ENCODE results near the gene TIMM44. TPM values are rescaled to one million over a fixed set of nuclear protein-coding genes. Genes with fewer than 3 reads are reported as not detected.
"Not testable (repeated sequence)": the region's sequence is repeated elsewhere in the genome, so short reads cannot be mapped to it uniquely, and the experiment has no call there.

Gene TIMM44
- total and polyA plus RNA-seq, 2 donors, result 28.1 to 41.8 TPM

GRCh38 chr19:7895565-7895964 lies 47.9 kb downstream of the TIMM44 start:
- no peak overlapping the region for H3K4me3 ChIP-seq (ENCODE audit: low read length in 2 of 2)
- no peak overlapping the region for H3K27ac ChIP-seq (ENCODE audit: low read depth in 1 of 2, low read length in 1 of 2)
- H3K36me3 ChIP-seq (ENCODE audit: control insufficient read depth in 2 of 2, insufficient read depth in 2 of 2, low read length in 1 of 2), result no peaks in the 10 kb centered on the region
- no peaks in the 10 kb centered on the region for H3K4me1 ChIP-seq (ENCODE audit: control insufficient read depth in 2 of 2, insufficient read depth in 2 of 2, low read length in 2 of 2)
- DNase-seq (ENCODE audit: low read depth in 6 of 9, low spot score in 9 of 9), result no peak
- H3K27me3 ChIP-seq (ENCODE audit: control insufficient read depth in 2 of 2, insufficient read depth in 1 of 2, low read length in 1 of 2), result peaks cover 0 to 29% of the 10 kb centered on the region in 2 donors
- H3K9me3 ChIP-seq (ENCODE audit: control insufficient read depth in 2 of 2, insufficient read depth in 1 of 2, low read length in 1 of 2), result no peaks in the 10 kb centered on the region
- whole genome bisulfite sequencing, result 93% methylated on average over 13 of the region's 13 CpGs

- Histone ChIP-seq H3K4me3 (ENCODE audit: low read length in 2 of 2) (no peak overlapping the region), H3K4me1 (ENCODE audit: control insufficient read depth in 2 of 2, insufficient read depth in 2 of 2, low read length in 2 of 2) (no peaks in the 10 kb centered on the region), H3K27me3 (ENCODE audit: control insufficient read depth in 2 of 2, insufficient read depth in 1 of 2, low read length in 1 of 2) (peaks cover 0 to 34% of the 10 kb centered on the region in 2 donors), H3K9me3 (ENCODE audit: control insufficient read depth in 2 of 2, insufficient read depth in 1 of 2, low read length in 1 of 2) (no peaks in the 10 kb centered on the region), H3K36me3 (ENCODE audit: control insufficient read depth in 2 of 2, insufficient read depth in 2 of 2, low read length in 1 of 2) (no peaks in the 10 kb centered on the region), H3K27ac (ENCODE audit: low read depth in 1 of 2, low read length in 1 of 2) (no peak overlapping the region)
- 77% methylated on average over 18 of the region's 18 CpGs for WGBS
- DNase-seq (ENCODE audit: low read depth in 6 of 9, low spot score in 9 of 9), result no peak
Observed at GRCh38 chr19:7894612-7895309, 48.7 kb downstream of the TIMM44 start.

DNA sequence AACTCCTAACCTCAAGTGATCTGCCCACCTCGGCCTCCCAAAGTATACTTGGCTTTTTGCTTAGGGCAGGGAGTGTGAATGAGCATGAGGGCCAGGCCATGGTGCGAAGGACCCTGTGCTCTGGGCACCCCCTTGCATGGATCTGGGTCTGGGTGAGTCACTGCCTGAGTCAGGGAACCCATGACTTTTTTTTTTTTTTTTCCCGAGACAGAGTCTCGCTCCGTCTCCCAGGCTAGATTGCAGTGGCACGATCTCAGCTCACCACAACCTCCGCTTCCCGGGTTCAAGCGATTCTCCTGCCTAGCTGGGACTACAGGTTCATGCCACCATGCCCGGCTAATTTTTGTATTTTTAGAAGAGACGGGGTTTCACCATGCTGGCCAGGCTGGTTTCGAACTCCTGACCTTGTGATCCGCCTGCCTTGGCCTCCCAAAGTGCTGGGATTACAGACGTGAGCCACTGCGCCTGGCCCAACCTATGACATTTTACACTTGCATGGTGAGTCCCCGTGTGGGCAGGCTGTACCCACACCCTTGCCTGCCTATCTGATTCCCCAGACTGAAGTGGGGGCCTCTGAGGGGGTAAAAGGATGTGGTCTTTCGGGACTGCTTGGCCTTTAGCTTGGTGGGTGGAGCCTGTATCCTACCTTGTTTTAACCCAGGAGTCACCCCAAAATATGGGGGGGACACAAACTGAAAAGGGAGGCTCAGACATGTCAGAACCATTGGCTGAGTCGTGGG lies 49.9 kb downstream of the TIMM44 start:
- H3K4me1 ChIP-seq (ENCODE audit: control insufficient read depth in 2 of 2, insufficient read depth in 2 of 2, low read length in 2 of 2); DNase-seq (ENCODE audit: low read depth in 6 of 9, low spot score in 9 of 9); H3K36me3 ChIP-seq (ENCODE audit: control insufficient read depth in 2 of 2, insufficient read depth in 2 of 2, low read length in 1 of 2); H3K4me3 ChIP-seq (ENCODE audit: low read length in 2 of 2); H3K9me3 ChIP-seq (ENCODE audit: control insufficient read depth in 2 of 2, insufficient read depth in 1 of 2, low read length in 1 of 2); H3K27ac ChIP-seq (ENCODE audit: low read depth in 1 of 2, low read length in 1 of 2): not testable (repeated sequence)
- peaks cover 4 to 47% of the 10 kb centered on the region in 2 donors for H3K27me3 ChIP-seq (ENCODE audit: control insufficient read depth in 2 of 2, insufficient read depth in 1 of 2, low read length in 1 of 2)
- 82% methylated on average over 18 of the region's 18 CpGs for WGBS

DNA sequence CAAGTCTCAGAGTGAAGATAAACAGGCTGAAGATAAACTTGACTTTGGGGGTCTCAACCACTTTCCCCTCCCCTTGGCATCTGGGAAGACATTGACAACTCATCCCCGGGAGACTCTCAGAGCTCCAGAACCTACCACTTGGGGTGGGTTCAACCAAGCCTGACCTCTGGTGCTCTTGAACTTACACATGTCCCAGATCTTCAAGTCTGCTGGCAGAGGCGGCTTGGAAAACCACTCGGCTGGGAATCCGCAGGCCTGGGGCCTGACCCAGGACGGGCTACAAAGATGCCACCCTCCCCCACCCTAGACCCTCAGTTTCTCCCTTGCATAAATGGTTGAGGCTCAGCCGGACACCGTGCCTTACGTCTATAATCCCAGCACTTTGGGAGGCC lies 54.6 kb downstream of the TIMM44 start:
- WGBS, result 85% methylated on average over 8 of the region's 8 CpGs
- Histone ChIP-seq H3K27ac (ENCODE audit: low read depth in 1 of 2, low read length in 1 of 2) (no peak overlapping the region), H3K27me3 (ENCODE audit: control insufficient read depth in 2 of 2, insufficient read depth in 1 of 2, low read length in 1 of 2) (peaks cover 11 to 55% of the 10 kb centered on the region in 2 donors), H3K4me3 (ENCODE audit: low read length in 2 of 2) (no peak overlapping the region), H3K4me1 (ENCODE audit: control insufficient read depth in 2 of 2, insufficient read depth in 2 of 2, low read length in 2 of 2) (peaks cover 3 to 4% of the 10 kb centered on the region in 2 donors), H3K9me3 (ENCODE audit: control insufficient read depth in 2 of 2, insufficient read depth in 1 of 2, low read length in 1 of 2) (peaks cover 0 to 6% of the 10 kb centered on the region in 2 donors), H3K36me3 (ENCODE audit: control insufficient read depth in 2 of 2, insufficient read depth in 2 of 2, low read length in 1 of 2) (no peaks in the 10 kb centered on the region)
- DNase-seq (ENCODE audit: low read depth in 6 of 9, low spot score in 9 of 9), result no peak

DNA sequence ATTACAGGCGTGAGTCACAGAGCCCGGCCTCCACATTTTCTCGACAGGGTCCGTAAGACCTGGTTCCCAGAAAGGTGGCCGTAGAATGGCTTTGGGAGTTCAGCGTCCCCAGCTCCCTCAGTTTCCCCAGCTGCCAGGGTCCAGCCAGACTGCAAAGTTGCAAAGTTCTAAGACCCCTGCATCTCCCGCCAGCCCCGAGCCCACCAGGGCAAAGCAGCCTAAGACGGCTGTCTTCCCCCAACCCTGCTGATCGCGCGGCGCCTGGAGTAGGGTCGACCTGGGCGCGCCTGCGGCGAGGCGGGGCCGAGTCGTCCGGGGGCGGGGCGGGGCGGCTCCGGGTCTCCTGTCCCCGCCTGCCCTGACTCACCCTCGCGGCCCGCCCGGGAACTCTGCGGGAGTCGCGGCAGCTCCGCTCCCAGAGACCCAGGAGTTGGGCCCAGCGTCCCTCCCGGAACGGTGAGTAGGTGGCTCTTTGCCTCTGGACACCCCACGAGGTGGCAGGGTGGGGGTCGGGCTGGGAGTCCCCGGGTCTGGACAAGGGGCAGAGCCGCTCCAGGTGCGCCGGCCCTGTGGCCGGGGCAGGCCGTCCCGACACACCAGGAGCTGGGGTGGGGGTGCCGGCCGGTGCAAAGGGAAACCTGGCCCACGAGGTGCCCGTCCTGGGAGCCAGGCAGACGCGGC lies 55.2 kb downstream of the TIMM44 start, which contains the start of gene LRRC8E:
TSS of gene LRRC8E (plus strand) at position 366 of the 681 bp plus-strand sequence. CDS start 7,094 bp downstream, outside the sequence.
- H3K4me3 ChIP-seq (ENCODE audit: low read length in 2 of 2), result peak within 1 kb of the TSS in 1 of 2 donors; percentile 15
- peaks cover 11 to 55% of the 10 kb centered on the region in 2 donors for H3K27me3 ChIP-seq (ENCODE audit: control insufficient read depth in 2 of 2, insufficient read depth in 1 of 2, low read length in 1 of 2)
- no peak for DNase-seq (ENCODE audit: low read depth in 6 of 9, low spot score in 9 of 9)
- WGBS, result 13% methylated on average over 53 of the region's 53 CpGs
- no peak within 1 kb of the TSS for H3K27ac ChIP-seq (ENCODE audit: low read depth in 1 of 2, low read length in 1 of 2)
- no peaks in the 10 kb centered on the region for H3K36me3 ChIP-seq (ENCODE audit: control insufficient read depth in 2 of 2, insufficient read depth in 2 of 2, low read length in 1 of 2)
- peaks cover 3 to 4% of the 10 kb centered on the region in 2 donors for H3K4me1 ChIP-seq (ENCODE audit: control insufficient read depth in 2 of 2, insufficient read depth in 2 of 2, low read length in 2 of 2)
- H3K9me3 ChIP-seq (ENCODE audit: control insufficient read depth in 2 of 2, insufficient read depth in 1 of 2, low read length in 1 of 2), result peaks cover 0 to 6% of the 10 kb centered on the region in 2 donors

GRCh38 chr19:7887408-7888144 lies 55.9 kb downstream of the TIMM44 start:
- WGBS, result 78% methylated on average over 16 of the region's 16 CpGs
- no peak overlapping the region for H3K4me3 ChIP-seq (ENCODE audit: low read length in 2 of 2)
- peaks cover 3 to 4% of the 10 kb centered on the region in 2 donors for H3K4me1 ChIP-seq (ENCODE audit: control insufficient read depth in 2 of 2, insufficient read depth in 2 of 2, low read length in 2 of 2)
- no peaks in the 10 kb centered on the region for H3K36me3 ChIP-seq (ENCODE audit: control insufficient read depth in 2 of 2, insufficient read depth in 2 of 2, low read length in 1 of 2)
- DNase-seq (ENCODE audit: low read depth in 6 of 9, low spot score in 9 of 9), result no peak
- H3K27me3 ChIP-seq (ENCODE audit: control insufficient read depth in 2 of 2, insufficient read depth in 1 of 2, low read length in 1 of 2), result peaks cover 11 to 55% of the 10 kb centered on the region in 2 donors
- H3K27ac ChIP-seq (ENCODE audit: low read depth in 1 of 2, low read length in 1 of 2), result no peak overlapping the region
- peaks cover 0 to 6% of the 10 kb centered on the region in 2 donors for H3K9me3 ChIP-seq (ENCODE audit: control insufficient read depth in 2 of 2, insufficient read depth in 1 of 2, low read length in 1 of 2)

- Histone ChIP-seq H3K4me3 (ENCODE audit: low read length in 2 of 2) (no peak overlapping the region), H3K9me3 (ENCODE audit: control insufficient read depth in 2 of 2, insufficient read depth in 1 of 2, low read length in 1 of 2) (peaks cover 0 to 6% of the 10 kb centered on the region in 2 donors), H3K27me3 (ENCODE audit: control insufficient read depth in 2 of 2, insufficient read depth in 1 of 2, low read length in 1 of 2) (peaks cover 11 to 47% of the 10 kb centered on the region in 2 donors), H3K36me3 (ENCODE audit: control insufficient read depth in 2 of 2, insufficient read depth in 2 of 2, low read length in 1 of 2) (no peaks in the 10 kb centered on the region), H3K4me1 (ENCODE audit: control insufficient read depth in 2 of 2, insufficient read depth in 2 of 2, low read length in 2 of 2) (peaks cover 3 to 4% of the 10 kb centered on the region in 2 donors), H3K27ac (ENCODE audit: low read depth in 1 of 2, low read length in 1 of 2) (no peak overlapping the region)
- 96% methylated on average over 8 of the region's 8 CpGs for WGBS
- DNase-seq (ENCODE audit: low read depth in 6 of 9, low spot score in 9 of 9), result no peak
Observed at GRCh38 chr19:7885818-7886217, 57.6 kb downstream of the TIMM44 start.

- H3K27me3 ChIP-seq (ENCODE audit: control insufficient read depth in 2 of 2, insufficient read depth in 1 of 2, low read length in 1 of 2), result peaks cover 11 to 33% of the 10 kb centered on the region in 2 donors
- no peak overlapping the region for H3K4me3 ChIP-seq (ENCODE audit: low read length in 2 of 2)
- no peaks in the 10 kb centered on the region for H3K36me3 ChIP-seq (ENCODE audit: control insufficient read depth in 2 of 2, insufficient read depth in 2 of 2, low read length in 1 of 2)
- 94% methylated on average over 2 of the region's 2 CpGs for WGBS
- DNase-seq (ENCODE audit: low read depth in 6 of 9, low spot score in 9 of 9), result no peak
- no peak overlapping the region for H3K27ac ChIP-seq (ENCODE audit: low read depth in 1 of 2, low read length in 1 of 2)
- peaks cover 3 to 4% of the 10 kb centered on the region in 2 donors for H3K4me1 ChIP-seq (ENCODE audit: control insufficient read depth in 2 of 2, insufficient read depth in 2 of 2, low read length in 2 of 2)
- H3K9me3 ChIP-seq (ENCODE audit: control insufficient read depth in 2 of 2, insufficient read depth in 1 of 2, low read length in 1 of 2), result peaks cover 0 to 6% of the 10 kb centered on the region in 2 donors
Observed at GRCh38 chr19:7883796-7884570, 59.5 kb downstream of the TIMM44 start.
